Astrocyte (in vitro differentiated cells and primary cell): ENCODE results near the gene PRM3.

Source experiments
- EZH2 ChIP-seq: IDR thresholded peaks from 2 replicates; pipeline ENCODE4 v1.6.1; 2012; ENCODE audit warnings: mild to moderate bottlenecking, low read length, inconsistent platforms; ENCODE audit not compliant: insufficient read depth
- TF ChIP-seq, protein P1 (sequence below): IDR thresholded peaks from 2 replicates; pipeline ENCODE4 v1.5.1; 2011; ENCODE audit warnings: low read depth, mild to moderate bottlenecking, inconsistent platforms, low read length, moderate library complexity; ENCODE audit not compliant: insufficient read depth

DNA sequence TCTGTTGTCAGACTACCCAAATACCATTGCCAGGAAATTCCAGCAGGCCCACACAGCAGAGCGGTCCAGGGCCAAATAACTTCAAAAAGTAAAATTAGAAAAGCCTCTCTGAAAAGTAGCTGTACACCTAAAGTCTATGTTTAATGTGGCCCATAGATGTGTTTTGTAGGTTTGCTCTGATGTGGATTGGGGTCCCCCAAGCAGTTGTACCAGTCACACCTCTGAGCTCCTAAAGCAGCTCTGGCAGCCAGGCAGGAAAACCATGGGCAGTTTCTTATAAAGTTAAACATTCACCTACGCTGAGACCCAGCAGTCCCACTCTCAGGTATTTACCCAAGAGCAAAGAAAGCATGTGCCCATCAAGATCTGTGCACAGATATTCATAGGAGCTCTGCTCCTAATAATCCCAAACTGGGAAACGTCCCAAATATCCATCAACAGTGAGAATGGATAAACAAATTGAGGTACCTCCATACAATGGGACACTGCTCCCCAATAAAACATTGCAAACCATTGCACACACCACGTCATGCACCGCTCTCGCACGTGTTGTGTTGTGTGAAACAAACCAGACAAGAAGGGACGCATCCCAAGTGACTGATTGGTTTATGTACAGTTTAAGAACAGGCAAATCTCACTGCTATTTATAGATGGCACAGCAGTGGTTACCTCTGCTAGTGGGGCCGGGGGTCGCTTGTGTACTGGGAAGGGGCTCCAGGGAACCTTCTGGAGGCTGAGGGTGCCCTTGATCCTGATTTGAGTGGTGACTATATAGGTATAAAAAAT, 23.5 kb upstream of the PRM3 start:
- TF ChIP-seq, protein P1, sequence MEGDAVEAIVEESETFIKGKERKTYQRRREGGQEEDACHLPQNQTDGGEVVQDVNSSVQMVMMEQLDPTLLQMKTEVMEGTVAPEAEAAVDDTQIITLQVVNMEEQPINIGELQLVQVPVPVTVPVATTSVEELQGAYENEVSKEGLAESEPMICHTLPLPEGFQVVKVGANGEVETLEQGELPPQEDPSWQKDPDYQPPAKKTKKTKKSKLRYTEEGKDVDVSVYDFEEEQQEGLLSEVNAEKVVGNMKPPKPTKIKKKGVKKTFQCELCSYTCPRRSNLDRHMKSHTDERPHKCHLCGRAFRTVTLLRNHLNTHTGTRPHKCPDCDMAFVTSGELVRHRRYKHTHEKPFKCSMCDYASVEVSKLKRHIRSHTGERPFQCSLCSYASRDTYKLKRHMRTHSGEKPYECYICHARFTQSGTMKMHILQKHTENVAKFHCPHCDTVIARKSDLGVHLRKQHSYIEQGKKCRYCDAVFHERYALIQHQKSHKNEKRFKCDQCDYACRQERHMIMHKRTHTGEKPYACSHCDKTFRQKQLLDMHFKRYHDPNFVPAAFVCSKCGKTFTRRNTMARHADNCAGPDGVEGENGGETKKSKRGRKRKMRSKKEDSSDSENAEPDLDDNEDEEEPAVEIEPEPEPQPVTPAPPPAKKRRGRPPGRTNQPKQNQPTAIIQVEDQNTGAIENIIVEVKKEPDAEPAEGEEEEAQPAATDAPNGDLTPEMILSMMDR = no peak
- TF ChIP-seq EZH2 = no peak
